Stomach (tissue), 4 donors: ENCODE data around the gene SMAGP.

ENCODE experiments used
- EP300 ChIP-seq: sonication (generic); formaldehyde crosslinking; IDR thresholded peaks from one replicate; pipeline ENCODE4 v1.6.1; 2017; ENCODE audit warnings: antibody characterized with exemption
- POLR2A ChIP-seq, 4 donors: fragments of 450-650 bp; IDR thresholded peaks; one replicate each; pipeline ENCODE4 v1.6.1; 2016; ENCODE audit warnings: antibody characterized with exemption in 4 of 4, control low read depth in 2 of 4, mild to moderate bottlenecking in 1 of 4, moderate library complexity in 1 of 4
- POLR2AphosphoS5 ChIP-seq, 3 donors: sonication (generic); formaldehyde crosslinking; IDR thresholded peaks; one replicate each; pipeline ENCODE4 v1.6.1; 2016; ENCODE audit warnings: antibody characterized with exemption in 3 of 3
- TF ChIP-seq, protein P1 (sequence below), 7 experiments: fragments of 450-650 bp in 4 of 7; fragments of 200-600 bp in 3 of 7; sonication (generic) in 3 of 7; IDR thresholded peaks; one replicate each; pipeline ENCODE4 v1.5.1; 2016 to 2019; ENCODE audit warnings: antibody characterized with exemption in 7 of 7, control low read depth in 2 of 7, mild to moderate bottlenecking in 1 of 7

DNA sequence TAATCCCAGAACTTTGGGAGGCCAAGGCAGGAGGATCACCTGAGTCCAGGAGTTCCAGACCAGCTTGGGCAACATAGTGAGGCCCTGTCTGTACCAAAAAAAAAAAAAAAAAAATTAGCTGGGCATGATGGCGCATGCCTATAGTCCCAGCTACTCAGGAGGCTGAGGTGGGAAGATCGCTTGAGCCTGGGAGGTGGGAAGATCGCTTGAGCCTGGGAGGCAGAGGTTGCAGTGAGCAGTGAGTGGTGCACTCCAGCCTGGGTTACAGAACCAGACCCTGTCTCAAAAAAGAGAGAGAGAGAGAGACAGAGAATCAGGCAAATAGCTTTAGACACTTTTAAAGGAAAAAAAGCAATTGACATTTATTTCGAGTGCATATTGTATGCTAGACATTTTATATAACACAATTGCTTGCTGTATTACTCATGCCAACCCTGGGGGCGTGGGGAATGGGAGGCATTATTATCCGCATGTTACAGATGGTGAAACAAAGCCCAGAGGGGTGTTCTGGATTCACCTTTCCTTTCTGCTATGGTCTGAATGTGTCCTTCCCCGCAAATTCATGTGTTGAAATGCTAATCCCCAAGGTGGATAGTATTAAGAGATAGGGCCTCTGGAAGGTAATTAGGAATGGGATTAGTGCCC lies 62.1 kb downstream of the SMAGP start:
- TF ChIP-seq, protein P1, sequence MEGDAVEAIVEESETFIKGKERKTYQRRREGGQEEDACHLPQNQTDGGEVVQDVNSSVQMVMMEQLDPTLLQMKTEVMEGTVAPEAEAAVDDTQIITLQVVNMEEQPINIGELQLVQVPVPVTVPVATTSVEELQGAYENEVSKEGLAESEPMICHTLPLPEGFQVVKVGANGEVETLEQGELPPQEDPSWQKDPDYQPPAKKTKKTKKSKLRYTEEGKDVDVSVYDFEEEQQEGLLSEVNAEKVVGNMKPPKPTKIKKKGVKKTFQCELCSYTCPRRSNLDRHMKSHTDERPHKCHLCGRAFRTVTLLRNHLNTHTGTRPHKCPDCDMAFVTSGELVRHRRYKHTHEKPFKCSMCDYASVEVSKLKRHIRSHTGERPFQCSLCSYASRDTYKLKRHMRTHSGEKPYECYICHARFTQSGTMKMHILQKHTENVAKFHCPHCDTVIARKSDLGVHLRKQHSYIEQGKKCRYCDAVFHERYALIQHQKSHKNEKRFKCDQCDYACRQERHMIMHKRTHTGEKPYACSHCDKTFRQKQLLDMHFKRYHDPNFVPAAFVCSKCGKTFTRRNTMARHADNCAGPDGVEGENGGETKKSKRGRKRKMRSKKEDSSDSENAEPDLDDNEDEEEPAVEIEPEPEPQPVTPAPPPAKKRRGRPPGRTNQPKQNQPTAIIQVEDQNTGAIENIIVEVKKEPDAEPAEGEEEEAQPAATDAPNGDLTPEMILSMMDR (IDR thresholded peaks at IDR 0.05) = no peak
- TF ChIP-seq EP300 = no peak
- TF ChIP-seq POLR2AphosphoS5 (IDR thresholded peaks at IDR 0.05) = no peak
- TF ChIP-seq POLR2A (IDR thresholded peaks at IDR 0.05) = no peak
